Kidney epithelial cell (primary cell): ENCODE results near the gene NFIC. TPM values are rescaled to one million over a fixed set of nuclear protein-coding genes. Genes with fewer than 3 reads are reported as not detected.

Experiments used
- DNase-seq: peaks from one replicate; pipeline ENCODE4 v3.0.0-alpha.2; 2010; ENCODE audit warnings: low read depth
- H3K27me3 ChIP-seq: 2 replicates; pipeline ENCODE4 v1.6.0; 2011; ENCODE audit warnings: low read length; ENCODE audit not compliant: control insufficient read depth, insufficient read depth
- H3K36me3 ChIP-seq: 2 replicates; pipeline ENCODE4 v1.5.1; 2011; ENCODE audit warnings: low read length; ENCODE audit not compliant: control insufficient read depth, insufficient read depth
- H3K4me3 ChIP-seq: 2 replicates; pipeline ENCODE4 v1.5.1; 2011; ENCODE audit warnings: low read depth, mild to moderate bottlenecking, control low read depth, low read length
- total RNA-seq: library from RNA; depleted of rRNA; stranded (reverse); fragments of >200 nt; gene quantifications from 2 replicates; pipeline ENCODE4 v1.2.3, GENCODE V29; 2015
- TF ChIP-seq, protein P1 (sequence below): IDR thresholded peaks from 2 replicates; pipeline ENCODE4 v1.5.1; 2011; ENCODE audit warnings: mild to moderate bottlenecking, moderate library complexity, low read length, control low read depth, inconsistent platforms; ENCODE audit not compliant: insufficient read depth, poor library complexity, severe bottlenecking

Gene NFIC
- total RNA-seq, 1 donor from 2014 or later: 18.0 TPM

DNA sequence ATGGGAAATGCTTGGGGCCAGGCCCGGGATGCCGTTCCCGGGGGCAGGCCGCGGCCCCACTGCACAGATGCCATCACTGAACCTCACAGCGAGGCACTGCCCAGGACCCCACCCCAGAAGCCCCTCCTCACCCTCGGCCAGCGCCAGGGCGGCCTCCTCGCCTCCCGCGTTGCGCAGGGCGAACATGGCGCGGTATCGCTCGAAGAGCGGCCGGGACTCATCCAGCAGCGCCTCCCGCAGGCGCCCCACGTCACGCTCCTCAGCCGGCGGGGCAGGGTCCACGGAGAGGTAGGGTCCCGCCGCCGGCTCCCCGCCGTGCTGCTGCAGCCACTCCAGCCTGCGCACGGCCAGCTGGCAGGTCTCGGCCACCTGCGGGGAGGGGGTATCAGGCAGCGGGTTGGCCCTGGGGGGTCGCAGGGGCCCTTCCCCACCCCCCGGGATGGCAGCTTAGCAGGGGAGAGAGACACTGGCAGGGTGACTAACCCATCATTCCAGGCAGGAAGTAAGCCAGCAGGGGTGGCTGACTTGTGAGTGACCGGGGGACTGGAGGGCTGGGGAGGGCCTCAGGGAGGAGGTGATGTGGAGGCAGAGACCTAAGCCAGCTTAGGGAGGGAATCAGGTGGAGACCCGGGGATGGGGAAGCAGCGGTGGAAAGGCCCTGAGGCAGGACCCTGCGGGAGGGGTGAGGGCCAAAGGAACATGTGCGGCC is 125.9 kb downstream of the NFIC start:
- no peak overlapping the region for H3K4me3 ChIP-seq
- no peak for DNase-seq
- H3K27me3 ChIP-seq: no peaks in the 10 kb centered on the region
- TF ChIP-seq, protein P1, sequence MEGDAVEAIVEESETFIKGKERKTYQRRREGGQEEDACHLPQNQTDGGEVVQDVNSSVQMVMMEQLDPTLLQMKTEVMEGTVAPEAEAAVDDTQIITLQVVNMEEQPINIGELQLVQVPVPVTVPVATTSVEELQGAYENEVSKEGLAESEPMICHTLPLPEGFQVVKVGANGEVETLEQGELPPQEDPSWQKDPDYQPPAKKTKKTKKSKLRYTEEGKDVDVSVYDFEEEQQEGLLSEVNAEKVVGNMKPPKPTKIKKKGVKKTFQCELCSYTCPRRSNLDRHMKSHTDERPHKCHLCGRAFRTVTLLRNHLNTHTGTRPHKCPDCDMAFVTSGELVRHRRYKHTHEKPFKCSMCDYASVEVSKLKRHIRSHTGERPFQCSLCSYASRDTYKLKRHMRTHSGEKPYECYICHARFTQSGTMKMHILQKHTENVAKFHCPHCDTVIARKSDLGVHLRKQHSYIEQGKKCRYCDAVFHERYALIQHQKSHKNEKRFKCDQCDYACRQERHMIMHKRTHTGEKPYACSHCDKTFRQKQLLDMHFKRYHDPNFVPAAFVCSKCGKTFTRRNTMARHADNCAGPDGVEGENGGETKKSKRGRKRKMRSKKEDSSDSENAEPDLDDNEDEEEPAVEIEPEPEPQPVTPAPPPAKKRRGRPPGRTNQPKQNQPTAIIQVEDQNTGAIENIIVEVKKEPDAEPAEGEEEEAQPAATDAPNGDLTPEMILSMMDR: no peak
- H3K36me3 ChIP-seq: peaks cover 1% of the 10 kb centered on the region

DNA sequence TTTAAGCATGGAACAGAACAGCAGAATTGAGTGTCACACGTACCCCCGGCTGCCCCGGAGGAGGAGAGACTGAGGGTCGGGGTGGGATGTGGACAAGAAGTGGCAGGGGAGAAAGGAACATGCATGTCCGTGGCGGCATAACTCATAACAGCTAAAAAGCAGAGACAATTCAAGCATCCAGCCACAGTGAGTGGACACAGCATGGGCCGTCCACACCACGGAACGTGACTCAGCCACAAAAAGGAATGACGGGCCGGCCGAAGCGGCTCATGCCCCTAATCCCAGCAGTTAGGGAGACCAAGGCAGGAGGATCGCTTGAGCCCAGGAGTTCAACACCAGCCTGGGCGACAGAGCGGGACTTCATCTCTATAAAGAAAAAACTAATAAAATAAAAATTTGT is 126.5 kb downstream of the NFIC start:
- Histone ChIP-seq H3K4me3 (no peak overlapping the region), H3K27me3 (no peaks in the 10 kb centered on the region), H3K36me3 (peaks cover 1% of the 10 kb centered on the region)
- no peak for DNase-seq
- TF ChIP-seq, protein P1: no peak

DNA sequence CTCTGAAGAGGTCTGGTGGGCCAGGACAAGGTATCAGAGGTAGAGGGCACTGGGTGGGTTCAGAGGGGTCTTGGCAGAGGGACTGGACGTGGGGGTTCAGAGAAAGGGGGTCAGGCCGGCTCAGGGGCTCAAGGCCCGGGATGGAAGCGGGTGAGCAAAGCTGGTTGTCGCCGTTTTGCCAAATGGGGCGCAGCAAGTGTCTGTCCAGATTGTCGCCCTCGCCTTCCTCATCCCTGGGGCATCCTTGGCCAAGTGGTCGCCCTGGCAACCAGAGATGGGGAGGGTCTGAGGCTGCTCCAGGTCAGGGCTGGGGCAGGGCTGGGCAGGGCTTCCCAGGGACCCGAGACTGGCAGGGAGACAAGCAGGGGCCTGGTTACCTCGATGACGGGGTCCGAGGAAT is 127.3 kb downstream of the NFIC start:
- no peak for DNase-seq
- TF ChIP-seq, protein P1: no peak
- Histone ChIP-seq H3K4me3 (no peak overlapping the region), H3K36me3 (peaks cover 1% of the 10 kb centered on the region), H3K27me3 (no peaks in the 10 kb centered on the region)

DNA sequence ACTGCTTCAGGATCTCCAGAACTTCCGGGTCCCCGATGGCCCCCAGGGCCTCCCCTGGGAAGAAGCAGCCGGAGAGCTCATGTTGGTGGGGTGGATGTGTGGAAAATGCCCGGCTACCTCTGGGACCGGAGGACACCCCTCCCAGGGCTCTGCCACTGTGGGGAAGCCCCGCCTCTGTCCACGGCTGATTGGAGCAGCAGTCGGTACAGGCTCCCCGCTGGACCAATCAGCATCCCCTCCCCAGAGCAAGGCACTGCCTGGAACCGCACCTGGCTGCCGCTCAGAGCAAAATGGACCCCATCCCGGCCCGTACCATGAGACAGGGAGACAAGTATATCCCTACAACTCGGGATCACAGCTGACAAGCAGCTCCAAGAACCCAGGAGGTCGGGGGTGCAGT is 127.7 kb downstream of the NFIC start:
- DNase-seq: no peak
- no peak overlapping the region for H3K4me3 ChIP-seq
- peaks cover 1% of the 10 kb centered on the region for H3K36me3 ChIP-seq
- TF ChIP-seq, protein P1: no peak
- H3K27me3 ChIP-seq: no peaks in the 10 kb centered on the region

DNA sequence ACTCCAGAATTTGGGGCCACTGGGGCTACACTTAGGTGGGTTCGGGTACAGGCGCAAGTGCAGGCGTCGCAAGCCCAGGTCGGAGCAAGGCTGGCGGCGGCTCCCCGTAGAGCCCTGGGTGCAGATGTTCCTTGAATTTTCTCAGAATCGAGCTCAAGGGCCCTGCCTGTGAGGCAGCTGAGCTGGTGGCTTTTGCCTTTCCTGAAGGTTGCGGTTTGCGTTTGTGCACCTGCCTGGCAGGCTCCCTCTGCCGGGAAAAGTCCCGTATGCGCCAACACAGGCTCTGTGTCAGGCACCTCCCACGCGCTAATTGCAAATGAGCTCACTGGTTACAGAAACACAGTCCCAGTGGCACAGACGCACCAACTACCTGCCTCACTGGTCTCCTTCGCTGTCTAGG is 128.2 kb downstream of the NFIC start:
- TF ChIP-seq, protein P1: no peak
- no peaks in the 10 kb centered on the region for H3K27me3 ChIP-seq
- DNase-seq: no peak
- H3K36me3 ChIP-seq: peaks cover 1% of the 10 kb centered on the region
- no peak overlapping the region for H3K4me3 ChIP-seq

DNA sequence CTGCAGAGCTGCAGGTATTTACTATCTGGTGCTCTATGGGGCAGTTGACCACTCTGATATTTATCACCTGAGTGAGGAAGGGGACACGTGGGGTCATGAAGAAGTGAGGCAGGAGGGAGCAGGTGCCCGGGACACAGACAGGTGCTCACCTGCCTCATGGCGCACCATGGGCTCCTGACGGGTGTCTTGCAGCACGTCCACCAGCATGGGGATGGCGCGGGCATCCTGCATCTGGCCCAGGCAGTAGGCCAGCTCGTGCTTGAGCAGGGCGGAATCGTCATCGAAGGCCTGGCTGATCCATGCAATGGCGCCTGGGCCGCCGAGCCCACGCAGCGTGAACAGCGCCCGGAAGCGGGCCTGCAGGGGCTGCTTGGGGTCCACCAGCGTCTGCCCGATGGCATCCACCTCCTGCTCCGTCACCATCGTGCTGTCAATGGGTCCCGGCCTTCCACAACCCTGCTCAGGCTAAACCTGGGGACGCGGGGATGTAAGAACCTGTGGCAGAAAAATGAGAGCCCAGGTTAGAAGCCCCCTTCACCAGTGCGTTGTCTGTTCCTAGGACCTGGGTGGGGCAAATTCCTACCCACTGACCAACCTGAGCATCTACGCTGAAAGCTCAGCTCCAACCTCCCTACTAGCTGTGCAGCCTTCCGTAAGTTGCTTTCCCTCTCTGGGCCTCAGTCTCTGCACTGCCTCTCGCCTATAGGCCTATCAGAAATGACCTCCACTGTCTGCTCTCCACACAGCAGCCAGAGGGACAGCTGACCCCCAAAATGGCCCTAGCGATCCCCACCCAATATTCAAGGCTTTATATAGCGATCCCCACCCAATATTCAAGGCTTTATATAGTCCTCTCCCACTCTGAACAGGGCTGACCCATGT is 130.2 kb downstream of the NFIC start:
- no peaks in the 10 kb centered on the region for H3K27me3 ChIP-seq
- TF ChIP-seq, protein P1: no peak
- DNase-seq: no peak
- peaks cover 1% of the 10 kb centered on the region for H3K36me3 ChIP-seq
- H3K4me3 ChIP-seq: no peak overlapping the region
